Right hindlimb (tissue), 1 donor: ENCODE data around the gene PTS.
A peak's percentile ranks its signal among the peaks of the same experiment; 100 is the strongest.

Source experiments
- DNase-seq: peaks from one replicate; pipeline ENCODE4 v3.0.0-alpha.2; 2018

The PTS gene

GRCh38 chr11:112223121-112223520 is 3.1 kb upstream of the PTS start:
- DNase-seq = no peak

- DNase-seq = no peak
Observed at GRCh38 chr11:112223754-112224532, 2.3 kb upstream of the PTS start.

- DNase-seq = no peak
Observed at GRCh38 chr11:112225753-112226061, 521 bp upstream of the PTS start.

- peak; percentile 27 for DNase-seq
Observed at GRCh38 chr11:112226831-112227401, 688 bp downstream of the PTS start.

- no peak for DNase-seq
Observed at GRCh38 chr11:112227471-112227870, 1.2 kb downstream of the PTS start.

GRCh38 chr11:112228706-112229105 is 2.5 kb downstream of the PTS start:
- no peak for DNase-seq

GRCh38 chr11:112229159-112229558 is 2.9 kb downstream of the PTS start:
- no peak for DNase-seq

GRCh38 chr11:112229746-112230433 is 3.7 kb downstream of the PTS start:
- no peak for DNase-seq

- DNase-seq = no peak
Observed at GRCh38 chr11:112231952-112232351, 5.7 kb downstream of the PTS start.

- no peak for DNase-seq
Observed at GRCh38 chr11:112235750-112236390, 9.6 kb downstream of the PTS start.

- no peak for DNase-seq
Observed at GRCh38 chr11:112237451-112237850, 11.2 kb downstream of the PTS start.

GRCh38 chr11:112238041-112238440 is 11.8 kb downstream of the PTS start:
- DNase-seq = no peak

- DNase-seq = no peak
Observed at GRCh38 chr11:112241486-112241885, 15.3 kb downstream of the PTS start.

GRCh38 chr11:112247201-112247600 is 21.0 kb downstream of the PTS start:
- no peak for DNase-seq

GRCh38 chr11:112248201-112248600 is 22.0 kb downstream of the PTS start:
- DNase-seq = no peak

GRCh38 chr11:112249871-112250610 is 23.8 kb downstream of the PTS start:
- no peak for DNase-seq

GRCh38 chr11:112253605-112254242 is 27.5 kb downstream of the PTS start:
- no peak for DNase-seq

- DNase-seq = peak; percentile 21
Observed at GRCh38 chr11:112255067-112255720, 29.0 kb downstream of the PTS start.

- DNase-seq = no peak
Observed at GRCh38 chr11:112260490-112260889, 34.3 kb downstream of the PTS start, which contains the start of gene PLET1. PLET1 (minus strand) TSS chr11:112260860; CDS start chr11:112260589, 271 bp downstream.

GRCh38 chr11:112265659-112266409 is 39.6 kb downstream of the PTS start:
- no peak for DNase-seq

GRCh38 chr11:112266410-112266778 is 40.2 kb downstream of the PTS start:
- no peak for DNase-seq
